Measurements from ENCODE around the gene SLAMF1.
A peak's percentile ranks its signal among the peaks of the same experiment; 100 is the strongest.

GRCh38 chr1:160657250-160657781 lies 10.5 kb upstream of the SLAMF1 start:
- TF ChIP-seq CTCF (IDR thresholded peaks at IDR 0.05; ENCODE audit: low read depth, low read length) (no peak), POLR2A (IDR thresholded peaks at IDR 0.05; ENCODE audit: extremely low read depth, insufficient read length) (no peak), MAX (IDR thresholded peaks at IDR 0.05; ENCODE audit: low read depth, low read length) (no peak), MYC (IDR thresholded peaks at IDR 0.05; ENCODE audit: low read depth, low read length) (peak; percentile 17; the same call in 1 of the 2 replicates)
